Thoracic aorta (tissue), 2 donors: ENCODE measurements around the gene PCDHB13. TPM values are rescaled to one million over a fixed set of nuclear protein-coding genes. Genes with fewer than 3 reads are reported as not detected.

Experiments
- ATAC-seq: fragments of 150-250 bp; one replicate; pipeline ENCODE4 v1.8.0; 2017; ENCODE audit warnings: low read depth; ENCODE audit not compliant: insufficient number of reproducible peaks, low FRiP score
- DNase-seq: peaks from one replicate; pipeline ENCODE4 v3.0.0-alpha.2; 2020; ENCODE audit warnings: low spot score
- H3K27ac ChIP-seq, 2 donors: fragments of 200-600 bp; sonication (generic); 1 replicate in 1 of 2; 2 replicates in 1 of 2; pipeline ENCODE4 v1.5.1; 2016; ENCODE audit warnings: mild to moderate bottlenecking in 2 of 2, moderate library complexity in 2 of 2
- H3K27me3 ChIP-seq: fragments of 200-600 bp; sonication (generic); replicated peaks from 2 replicates; pipeline ENCODE4 v1.6.0; 2016; ENCODE audit warnings: mild to moderate bottlenecking; ENCODE audit not compliant: insufficient read depth
- H3K36me3 ChIP-seq: fragments of 200-600 bp; sonication (generic); one replicate; pipeline ENCODE4 v1.5.1; 2016
- H3K4me1 ChIP-seq, 2 donors: fragments of 200-600 bp; sonication (generic); 1 replicate in 1 of 2; 2 replicates in 1 of 2; pipeline versions ENCODE4 v1.5.1 to v1.6.0; 2016; ENCODE audit warnings: low read depth in 2 of 2, mild to moderate bottlenecking in 1 of 2; ENCODE audit not compliant: control insufficient read depth in 1 of 2
- H3K4me3 ChIP-seq: fragments of 200-600 bp; sonication (generic); 2 replicates; pipeline ENCODE4 v1.5.1; 2016; ENCODE audit warnings: mild to moderate bottlenecking
- H3K9me3 ChIP-seq: fragments of 200-600 bp; sonication (generic); 2 replicates; pipeline ENCODE4 v1.5.1; 2016
- CTCF ChIP-seq: fragments of 200-600 bp; sonication (generic); IDR thresholded peaks from one replicate; pipeline ENCODE4 v1.5.1; 2019; ENCODE audit warnings: antibody characterized with exemption
- total RNA-seq, 2 donors: library from RNA; depleted of rRNA; stranded (reverse); fragments of >200 nt; gene quantifications; one replicate each; pipeline versions ENCODE4 v1.1.0 to v1.2.3, GENCODE V29; 2016

Gene PCDHB13
- total RNA-seq, 2 donors from 2014 or later: 8.0 to 16.1 TPM

GRCh38 chr5:141250576-141250975 is 36.9 kb downstream of the PCDHB13 start:
- DNase-seq (no peak), ATAC-seq (no peak)
- Histone ChIP-seq H3K9me3 (peaks cover 94% of the 10 kb centered on the region), H3K4me3 (no peak overlapping the region), H3K27ac (no peak overlapping the region), H3K27me3 (no peaks in the 10 kb centered on the region), H3K4me1 (no peaks in the 10 kb centered on the region), H3K36me3 (peaks cover 6% of the 10 kb centered on the region)
- no peak for TF ChIP-seq CTCF

DNA sequence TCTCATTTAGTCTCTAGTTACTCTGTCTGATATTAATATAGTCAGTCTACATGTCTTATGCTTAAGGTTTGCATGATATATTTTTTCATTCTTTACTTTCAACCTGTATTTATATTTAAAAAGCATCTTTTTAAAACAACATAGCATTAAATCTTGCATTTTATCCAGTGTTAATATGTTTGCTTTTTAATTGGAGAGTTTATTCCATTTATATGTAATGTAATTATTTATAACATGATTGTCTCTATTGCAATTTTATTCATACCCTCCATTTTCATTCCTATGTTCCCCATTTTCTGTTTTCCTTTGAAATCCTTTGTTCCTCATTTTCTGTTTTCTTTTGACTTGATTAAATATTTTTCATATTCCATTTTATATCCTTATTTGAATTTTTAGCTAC is 44.7 kb downstream of the PCDHB13 start:
- DNase-seq: no peak
- Histone ChIP-seq H3K36me3 (peaks cover 8% of the 10 kb centered on the region), H3K27ac (no peak overlapping the region), H3K27me3 (no peaks in the 10 kb centered on the region), H3K4me3 (no peak overlapping the region), H3K9me3 (peaks cover 100% of the 10 kb centered on the region), H3K4me1 (no peaks in the 10 kb centered on the region)
- TF ChIP-seq CTCF: no peak
- no peak for ATAC-seq

DNA sequence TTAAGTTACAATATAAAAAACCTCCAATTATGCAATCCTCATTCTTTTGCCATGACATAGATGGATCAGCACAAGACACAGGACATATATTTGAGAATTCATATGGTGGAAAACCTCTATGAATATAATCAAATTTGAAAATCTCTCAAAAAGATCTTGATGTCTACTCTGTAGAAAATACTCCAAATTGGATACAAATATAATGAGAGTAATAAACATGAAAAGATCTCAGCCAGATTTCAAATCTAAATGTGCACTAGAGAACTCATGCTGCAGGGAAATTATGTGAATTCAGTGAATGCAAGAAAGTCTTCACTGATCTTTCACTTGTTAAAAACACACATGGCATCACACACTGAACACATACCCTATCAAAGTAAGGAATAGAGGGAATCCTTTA is 45.2 kb downstream of the PCDHB13 start:
- Histone ChIP-seq H3K36me3 (peaks cover 8% of the 10 kb centered on the region), H3K27ac (no peak overlapping the region), H3K9me3 (peaks cover 100% of the 10 kb centered on the region), H3K27me3 (no peaks in the 10 kb centered on the region), H3K4me1 (no peaks in the 10 kb centered on the region), H3K4me3 (no peak overlapping the region)
- no peak for ATAC-seq
- DNase-seq: no peak
- no peak for TF ChIP-seq CTCF

GRCh38 chr5:141260458-141261237 is 46.9 kb downstream of the PCDHB13 start:
- no peak for TF ChIP-seq CTCF

DNA sequence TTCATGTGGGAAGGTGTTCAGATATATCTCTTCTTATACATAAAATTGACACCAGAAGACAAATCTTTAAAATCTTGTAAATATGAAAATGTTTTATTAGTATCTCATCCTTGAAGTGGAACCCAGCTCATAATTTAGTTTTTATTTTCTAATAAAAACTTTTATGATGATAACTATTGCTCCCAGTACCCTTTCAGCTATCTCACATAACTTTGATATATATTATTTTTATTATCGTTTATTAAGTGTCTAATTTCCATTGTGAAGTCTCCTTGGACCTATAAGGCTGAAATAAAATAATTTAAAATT is 47.5 kb downstream of the PCDHB13 start:
- ATAC-seq: no peak
- peaks cover 100% of the 10 kb centered on the region for H3K9me3 ChIP-seq

More at GRCh38 chr5:141260458-141261237, 46.9 kb downstream of the PCDHB13 start:
- Histone ChIP-seq H3K4me1 (no peaks in the 10 kb centered on the region), H3K36me3 (peaks cover 8% of the 10 kb centered on the region), H3K9me3 (peaks cover 100% of the 10 kb centered on the region), H3K27ac (no peak overlapping the region), H3K27me3 (no peaks in the 10 kb centered on the region), H3K4me3 (peak overlapping the region; percentile 19)
- DNase-seq (no peak), ATAC-seq (no peak)

More for the DNA sequence above, 47.5 kb downstream of the PCDHB13 start:
- Histone ChIP-seq H3K4me1 (no peaks in the 10 kb centered on the region), H3K36me3 (peaks cover 8% of the 10 kb centered on the region), H3K27me3 (no peaks in the 10 kb centered on the region), H3K27ac (no peak overlapping the region), H3K4me3 (no peak overlapping the region)
- no peak for DNase-seq
- no peak for TF ChIP-seq CTCF

Other genes with a start within 250 kb of the PCDHB13 start
- gene PCDHAC2, start 247.4 kb upstream of the PCDHB13 start, total RNA-seq: under 1 TPM in 1 of 2 donors, not detected in 1; 0.71 TPM
- not detected for gene PCDHB1, start 162.5 kb upstream of the PCDHB13 start, total RNA-seq
- 1 to 10 TPM; 2.3 to 4.6 TPM for gene PCDHB2, start 119.3 kb upstream of the PCDHB13 start, total RNA-seq
- gene PCDHB3, start 113.4 kb upstream of the PCDHB13 start, total RNA-seq: 1 to 10 TPM; 2.3 to 3.7 TPM
- gene PCDHB4, start 92.1 kb upstream of the PCDHB13 start, total RNA-seq: 10 to 100 TPM in 1 of 2 donors, 1 to 10 TPM in 1; 2.8 to 14.5 TPM
- gene PCDHB5, start 78.7 kb upstream of the PCDHB13 start, total RNA-seq: 10 to 100 TPM in 1 of 2 donors, 1 to 10 TPM in 1; 4.8 to 11.0 TPM
- 1 to 10 TPM; 3.2 to 3.8 TPM for gene PCDHB6, start 63.9 kb upstream of the PCDHB13 start, total RNA-seq
- 1 to 10 TPM; 4.2 to 7.1 TPM for gene PCDHB7, start 41.3 kb upstream of the PCDHB13 start, total RNA-seq
- gene PCDHB8, start 36.1 kb upstream of the PCDHB13 start, total RNA-seq: 1 to 10 TPM in 1 of 2 donors, under 1 TPM in 1; 0.95 to 1.7 TPM
- gene PCDHB16, start 31.5 kb upstream of the PCDHB13 start, total RNA-seq: 10 to 100 TPM in 1 of 2 donors, 1 to 10 TPM in 1; 9.1 to 11.6 TPM
- 1 to 10 TPM; 4.2 to 9.6 TPM for gene PCDHB9, start 26.8 kb upstream of the PCDHB13 start, total RNA-seq
- gene PCDHB10, start 21.6 kb upstream of the PCDHB13 start, total RNA-seq: 1 to 10 TPM; 6.1 to 9.1 TPM
- 10 to 100 TPM in 1 of 2 donors, 1 to 10 TPM in 1; 6.0 to 10.6 TPM for gene PCDHB11, start 14.3 kb upstream of the PCDHB13 start, total RNA-seq
- gene PCDHB12, start 5.2 kb upstream of the PCDHB13 start, total RNA-seq: 1 to 10 TPM; 7.3 to 7.4 TPM
- gene PCDHB14, start 9.4 kb downstream of the PCDHB13 start, total RNA-seq: 10 to 100 TPM; 10.2 to 14.6 TPM
- gene PCDHB15, start 31.5 kb downstream of the PCDHB13 start, total RNA-seq: 10 to 100 TPM in 1 of 2 donors, 1 to 10 TPM in 1; 6.1 to 10.7 TPM
- gene SLC25A2, start 90.1 kb downstream of the PCDHB13 start, total RNA-seq: 1 to 10 TPM; 2.0 to 3.5 TPM
- gene TAF7, start 106.9 kb downstream of the PCDHB13 start, total RNA-seq: 10 to 100 TPM; 35.9 to 56.1 TPM
- 1 to 10 TPM in 1 of 2 donors, under 1 TPM in 1; 0.41 to 2.8 TPM for gene PCDHGA1, start 116.6 kb downstream of the PCDHB13 start, total RNA-seq
- 10 to 100 TPM in 1 of 2 donors, 1 to 10 TPM in 1; 8.5 to 13.8 TPM for gene PCDHGA2, start 124.8 kb downstream of the PCDHB13 start, total RNA-seq
- gene PCDHGA3, start 129.9 kb downstream of the PCDHB13 start, total RNA-seq: 1 to 10 TPM; 5.3 to 9.1 TPM
- 10 to 100 TPM in 1 of 2 donors, 1 to 10 TPM in 1; 6.8 to 11.4 TPM for gene PCDHGB1, start 136.2 kb downstream of the PCDHB13 start, total RNA-seq
- gene PCDHGA4, start 141.1 kb downstream of the PCDHB13 start, total RNA-seq: 10 to 100 TPM; 11.4 TPM
- gene PCDHGB2, start 146.1 kb downstream of the PCDHB13 start, total RNA-seq: 10 to 100 TPM in 1 of 2 donors, 1 to 10 TPM in 1; 9.7 to 13.4 TPM
- 10 to 100 TPM in 1 of 2 donors, 1 to 10 TPM in 1; 9.5 to 12.5 TPM for gene PCDHGA5, start 150.2 kb downstream of the PCDHB13 start, total RNA-seq
- gene PCDHGB3, start 156.3 kb downstream of the PCDHB13 start, total RNA-seq: 10 to 100 TPM; 11.2 to 15.4 TPM
- gene PCDHGA6, start 160.0 kb downstream of the PCDHB13 start, total RNA-seq: 10 to 100 TPM; 12.0 to 13.1 TPM
- 10 to 100 TPM; 11.9 to 12.2 TPM for gene PCDHGA7, start 168.8 kb downstream of the PCDHB13 start, total RNA-seq
- 10 to 100 TPM; 11.6 to 18.1 TPM for gene PCDHGB4, start 173.8 kb downstream of the PCDHB13 start, total RNA-seq
- gene PCDHGA8, start 178.7 kb downstream of the PCDHB13 start, total RNA-seq: 10 to 100 TPM in 1 of 2 donors, 1 to 10 TPM in 1; 7.5 to 13.9 TPM
- 10 to 100 TPM; 20.8 to 26.3 TPM for gene PCDHGB5, start 184.0 kb downstream of the PCDHB13 start, total RNA-seq
- gene PCDHGA9, start 188.9 kb downstream of the PCDHB13 start, total RNA-seq: 10 to 100 TPM; 12.0 to 18.6 TPM
- 10 to 100 TPM in 1 of 2 donors, 1 to 10 TPM in 1; 9.5 to 17.2 TPM for gene PCDHGB6, start 194.1 kb downstream of the PCDHB13 start, total RNA-seq
- 10 to 100 TPM; 11.1 to 14.4 TPM for gene PCDHGA10, start 199.1 kb downstream of the PCDHB13 start, total RNA-seq
- gene PCDHGB7, start 203.8 kb downstream of the PCDHB13 start, total RNA-seq: 10 to 100 TPM; 18.0 to 28.1 TPM
- 10 to 100 TPM; 10.4 to 11.6 TPM for gene PCDHGA11, start 207.1 kb downstream of the PCDHB13 start, total RNA-seq
- gene PCDHGA12, start 216.6 kb downstream of the PCDHB13 start, total RNA-seq: 10 to 100 TPM; 16.2 to 26.0 TPM